Adrenal gland (tissue), 5 donors: ENCODE data around the gene SELENOO.

Experiments used
- POLR2A ChIP-seq, 2 donors: fragments of 450-650 bp; IDR thresholded peaks; one replicate each; pipeline ENCODE4 v1.6.1; 2017; ENCODE audit warnings: antibody characterized with exemption in 2 of 2, mild to moderate bottlenecking in 2 of 2, moderate library complexity in 1 of 2
- TF ChIP-seq, protein P1 (sequence below), 6 experiments: fragments of 450-650 bp in 4 of 6; fragments of 200-600 bp in 2 of 6; sonication (generic) in 1 of 6; IDR thresholded peaks; 1 replicate in 5 of 6; 2 replicates in 1 of 6; pipeline versions ENCODE4 v1.5.1 to v1.8.0; 2016 to 2021; ENCODE audit warnings: antibody characterized with exemption in 6 of 6, mild to moderate bottlenecking in 2 of 6, moderate library complexity in 1 of 6
- donor health status: DM: no; HTN: no; CAD: no.

DNA sequence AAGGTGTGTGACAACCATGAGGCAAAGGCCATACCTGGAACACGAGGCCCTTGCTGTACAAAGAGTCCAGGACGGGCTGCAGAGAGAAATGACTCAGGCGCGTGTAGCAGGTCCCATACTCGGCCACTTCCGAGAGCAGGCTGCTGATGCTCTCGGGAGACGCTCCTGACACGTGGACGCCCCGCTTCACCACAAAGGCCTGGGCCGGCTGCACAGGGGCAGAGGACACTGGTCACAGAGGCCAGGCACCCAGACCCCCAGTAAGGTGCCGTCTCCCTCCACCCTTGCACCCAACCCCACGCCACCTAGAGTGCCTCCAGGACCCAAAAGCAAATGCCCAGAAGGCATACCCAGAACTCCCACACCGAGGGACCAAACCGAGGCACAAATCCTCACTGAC lies 28.6 kb downstream of the SELENOO start:
- TF ChIP-seq, protein P1, sequence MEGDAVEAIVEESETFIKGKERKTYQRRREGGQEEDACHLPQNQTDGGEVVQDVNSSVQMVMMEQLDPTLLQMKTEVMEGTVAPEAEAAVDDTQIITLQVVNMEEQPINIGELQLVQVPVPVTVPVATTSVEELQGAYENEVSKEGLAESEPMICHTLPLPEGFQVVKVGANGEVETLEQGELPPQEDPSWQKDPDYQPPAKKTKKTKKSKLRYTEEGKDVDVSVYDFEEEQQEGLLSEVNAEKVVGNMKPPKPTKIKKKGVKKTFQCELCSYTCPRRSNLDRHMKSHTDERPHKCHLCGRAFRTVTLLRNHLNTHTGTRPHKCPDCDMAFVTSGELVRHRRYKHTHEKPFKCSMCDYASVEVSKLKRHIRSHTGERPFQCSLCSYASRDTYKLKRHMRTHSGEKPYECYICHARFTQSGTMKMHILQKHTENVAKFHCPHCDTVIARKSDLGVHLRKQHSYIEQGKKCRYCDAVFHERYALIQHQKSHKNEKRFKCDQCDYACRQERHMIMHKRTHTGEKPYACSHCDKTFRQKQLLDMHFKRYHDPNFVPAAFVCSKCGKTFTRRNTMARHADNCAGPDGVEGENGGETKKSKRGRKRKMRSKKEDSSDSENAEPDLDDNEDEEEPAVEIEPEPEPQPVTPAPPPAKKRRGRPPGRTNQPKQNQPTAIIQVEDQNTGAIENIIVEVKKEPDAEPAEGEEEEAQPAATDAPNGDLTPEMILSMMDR (IDR thresholded peaks at IDR 0.05): no peak
- TF ChIP-seq POLR2A (IDR thresholded peaks at IDR 0.05): no peak
